ENCODE data around the gene PCBP3. TPM values are rescaled to one million over a fixed set of nuclear protein-coding genes. Genes with fewer than 3 reads are reported as not detected.
"Not testable (repeated sequence)": the region's sequence is repeated elsewhere in the genome, so short reads cannot be mapped to it uniquely, and the experiment has no call there.

The PCBP3 gene
- total RNA-seq, 1 donor = 1.1 TPM

- TF ChIP-seq, protein P1, sequence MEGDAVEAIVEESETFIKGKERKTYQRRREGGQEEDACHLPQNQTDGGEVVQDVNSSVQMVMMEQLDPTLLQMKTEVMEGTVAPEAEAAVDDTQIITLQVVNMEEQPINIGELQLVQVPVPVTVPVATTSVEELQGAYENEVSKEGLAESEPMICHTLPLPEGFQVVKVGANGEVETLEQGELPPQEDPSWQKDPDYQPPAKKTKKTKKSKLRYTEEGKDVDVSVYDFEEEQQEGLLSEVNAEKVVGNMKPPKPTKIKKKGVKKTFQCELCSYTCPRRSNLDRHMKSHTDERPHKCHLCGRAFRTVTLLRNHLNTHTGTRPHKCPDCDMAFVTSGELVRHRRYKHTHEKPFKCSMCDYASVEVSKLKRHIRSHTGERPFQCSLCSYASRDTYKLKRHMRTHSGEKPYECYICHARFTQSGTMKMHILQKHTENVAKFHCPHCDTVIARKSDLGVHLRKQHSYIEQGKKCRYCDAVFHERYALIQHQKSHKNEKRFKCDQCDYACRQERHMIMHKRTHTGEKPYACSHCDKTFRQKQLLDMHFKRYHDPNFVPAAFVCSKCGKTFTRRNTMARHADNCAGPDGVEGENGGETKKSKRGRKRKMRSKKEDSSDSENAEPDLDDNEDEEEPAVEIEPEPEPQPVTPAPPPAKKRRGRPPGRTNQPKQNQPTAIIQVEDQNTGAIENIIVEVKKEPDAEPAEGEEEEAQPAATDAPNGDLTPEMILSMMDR (IDR thresholded peaks at IDR 0.05; ENCODE audit: extremely low read depth, low read depth, low read length) = no peak
- DNase-seq (ENCODE audit: insufficient read length, low spot score, missing footprints) = no peak
- no peak overlapping the region for H2AFZ ChIP-seq (ENCODE audit: low read length)
- no peaks in the 10 kb centered on the region for H3K79me2 ChIP-seq (ENCODE audit: insufficient read depth, low read length)
- no peak overlapping the region for H3K4me2 ChIP-seq (ENCODE audit: insufficient read depth, low read length)
- no peaks in the 10 kb centered on the region for H3K9me3 ChIP-seq (ENCODE audit: low read depth, low read length)
- H3K36me3 ChIP-seq (ENCODE audit: insufficient read depth, low read length) = no peaks in the 10 kb centered on the region
- H4K20me1 ChIP-seq (ENCODE audit: insufficient read depth, low read length) = peaks cover 6% of the 10 kb centered on the region
- no peak overlapping the region for H3K27ac ChIP-seq (ENCODE audit: low read depth, low read length)
- peaks cover 10% of the 10 kb centered on the region for H3K27me3 ChIP-seq (ENCODE audit: insufficient read depth, low read length)
- peaks cover 10% of the 10 kb centered on the region for H3K4me1 ChIP-seq (ENCODE audit: insufficient read depth, low read length)
- no peak overlapping the region for H3K4me3 ChIP-seq (ENCODE audit: insufficient read depth, low read length)
Measured at GRCh38 chr21:45895778-45896370, 252.3 kb downstream of the PCBP3 start.

GRCh38 chr21:45896431-45896830 lies 252.9 kb downstream of the PCBP3 start:
- H2AFZ ChIP-seq (ENCODE audit: low read length); H3K4me2 ChIP-seq (ENCODE audit: insufficient read depth, low read length); H3K9me3 ChIP-seq (ENCODE audit: low read depth, low read length); H3K27me3 ChIP-seq (ENCODE audit: insufficient read depth, low read length); DNase-seq (ENCODE audit: insufficient read length, low spot score, missing footprints); H3K4me1 ChIP-seq (ENCODE audit: insufficient read depth, low read length); H3K36me3 ChIP-seq (ENCODE audit: insufficient read depth, low read length); H3K79me2 ChIP-seq (ENCODE audit: insufficient read depth, low read length); H3K27ac ChIP-seq (ENCODE audit: low read depth, low read length); H4K20me1 ChIP-seq (ENCODE audit: insufficient read depth, low read length); H3K4me3 ChIP-seq (ENCODE audit: insufficient read depth, low read length): not testable (repeated sequence)

DNA sequence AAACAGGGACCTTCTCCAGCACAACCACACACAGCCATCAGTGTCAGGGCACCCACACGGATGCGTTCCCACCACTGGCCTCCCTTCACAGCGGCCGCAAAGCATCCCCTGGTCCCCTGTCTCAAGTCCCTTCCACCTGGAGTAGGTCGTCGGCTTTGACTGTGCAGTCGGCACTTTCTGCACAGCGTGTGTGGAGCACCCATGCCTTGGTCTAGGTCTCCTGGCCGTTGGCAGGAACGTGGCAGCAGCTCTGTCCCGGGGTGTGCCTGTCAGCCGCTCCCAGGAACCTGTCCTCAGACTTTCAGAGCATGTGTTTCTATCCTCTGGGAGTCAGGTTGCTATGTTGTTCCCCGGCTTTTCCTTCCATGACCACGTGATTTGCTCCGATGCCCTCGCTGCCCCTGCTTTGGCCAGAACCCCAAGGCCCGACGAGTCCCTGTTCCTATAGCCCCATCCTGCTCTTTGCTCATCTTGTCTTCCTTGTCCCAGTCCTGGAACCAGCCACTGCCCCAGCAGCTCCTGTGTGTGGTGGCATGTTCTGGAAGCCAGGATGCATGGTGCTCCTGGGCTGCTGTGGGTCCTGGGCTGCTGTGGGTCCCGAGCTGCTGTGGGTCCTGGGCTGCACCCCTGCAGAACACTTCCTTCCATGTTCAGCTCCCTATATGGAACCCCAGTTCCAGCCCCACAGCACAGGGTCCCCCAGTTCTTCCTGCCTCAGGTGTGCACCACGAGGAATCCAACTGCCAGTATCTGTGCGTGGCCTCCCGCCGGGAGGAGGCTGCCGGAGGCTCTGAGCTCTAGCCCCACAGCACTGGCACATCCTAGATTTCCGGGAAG lies 253.9 kb downstream of the PCBP3 start:
- Histone ChIP-seq H3K27me3 (ENCODE audit: insufficient read depth, low read length) (peaks cover 6% of the 10 kb centered on the region), H3K4me2 (ENCODE audit: insufficient read depth, low read length) (no peak overlapping the region), H3K4me3 (ENCODE audit: insufficient read depth, low read length) (no peak overlapping the region), H3K79me2 (ENCODE audit: insufficient read depth, low read length) (no peaks in the 10 kb centered on the region), H3K27ac (ENCODE audit: low read depth, low read length) (no peak overlapping the region), H2AFZ (ENCODE audit: low read length) (no peak overlapping the region), H3K4me1 (ENCODE audit: insufficient read depth, low read length) (peaks cover 10% of the 10 kb centered on the region), H3K9me3 (ENCODE audit: low read depth, low read length) (no peaks in the 10 kb centered on the region), H4K20me1 (ENCODE audit: insufficient read depth, low read length) (peaks cover 6% of the 10 kb centered on the region), H3K36me3 (ENCODE audit: insufficient read depth, low read length) (no peaks in the 10 kb centered on the region)
- TF ChIP-seq, protein P1 (IDR thresholded peaks at IDR 0.05; ENCODE audit: extremely low read depth, low read depth, low read length) = no peak
- no peak for DNase-seq (ENCODE audit: insufficient read length, low spot score, missing footprints)

- H3K4me3 ChIP-seq (ENCODE audit: insufficient read depth, low read length) = no peak overlapping the region
- H2AFZ ChIP-seq (ENCODE audit: low read length) = no peak overlapping the region
- H3K36me3 ChIP-seq (ENCODE audit: insufficient read depth, low read length) = no peaks in the 10 kb centered on the region
- peaks cover 10% of the 10 kb centered on the region for H3K4me1 ChIP-seq (ENCODE audit: insufficient read depth, low read length)
- peaks cover 6% of the 10 kb centered on the region for H4K20me1 ChIP-seq (ENCODE audit: insufficient read depth, low read length)
- DNase-seq (ENCODE audit: insufficient read length, low spot score, missing footprints) = no peak
- H3K9me3 ChIP-seq (ENCODE audit: low read depth, low read length) = no peaks in the 10 kb centered on the region
- TF ChIP-seq, protein P1 (IDR thresholded peaks at IDR 0.05; ENCODE audit: extremely low read depth, low read depth, low read length) = no peak
- no peak overlapping the region for H3K27ac ChIP-seq (ENCODE audit: low read depth, low read length)
- no peaks in the 10 kb centered on the region for H3K79me2 ChIP-seq (ENCODE audit: insufficient read depth, low read length)
- H3K4me2 ChIP-seq (ENCODE audit: insufficient read depth, low read length) = no peak overlapping the region
- peaks cover 6% of the 10 kb centered on the region for H3K27me3 ChIP-seq (ENCODE audit: insufficient read depth, low read length)
Measured at GRCh38 chr21:45898028-45898350, 254.5 kb downstream of the PCBP3 start.
